PFSK-1 (cell line): ENCODE data around the gene ETV4.

ENCODE experiments used
- FOXP2 ChIP-seq: optimal IDR thresholded peaks from 2 replicates; pipeline ENCODE3; 2011; ENCODE audit warnings: borderline replicate concordance, control low read depth, inconsistent platforms; ENCODE audit not compliant: insufficient read depth; ENCODE audit errors: extremely low read length, extremely low read depth
- POLR2AphosphoS5 ChIP-seq: IDR thresholded peaks from 2 replicates; pipeline ENCODE4 v1.6.1; 2012; ENCODE audit warnings: low read depth, mild to moderate bottlenecking, control low read depth, low read length, moderate library complexity
- REST ChIP-seq, 2 experiments: IDR thresholded peaks; 2 replicates each; pipeline versions ENCODE4 v1.6.1 to v1.8.0; 2011 to 2012; ENCODE audit warnings: low read depth in 2 of 2, low read length in 2 of 2, control low read depth in 1 of 2, inconsistent platforms in 1 of 2, mild to moderate bottlenecking in 1 of 2, moderate library complexity in 1 of 2; ENCODE audit not compliant: insufficient read depth in 1 of 2
- SIN3A ChIP-seq: IDR thresholded peaks from 2 replicates; pipeline ENCODE4 v1.6.1; 2012; ENCODE audit warnings: mild to moderate bottlenecking, low read length, moderate library complexity, borderline replicate concordance; ENCODE audit not compliant: insufficient read depth
- TAF1 ChIP-seq: IDR thresholded peaks from 2 replicates; pipeline ENCODE4 v1.6.1; 2012; ENCODE audit warnings: low read length, control low read depth, borderline replicate concordance; ENCODE audit not compliant: insufficient read depth

Gene ETV4

DNA sequence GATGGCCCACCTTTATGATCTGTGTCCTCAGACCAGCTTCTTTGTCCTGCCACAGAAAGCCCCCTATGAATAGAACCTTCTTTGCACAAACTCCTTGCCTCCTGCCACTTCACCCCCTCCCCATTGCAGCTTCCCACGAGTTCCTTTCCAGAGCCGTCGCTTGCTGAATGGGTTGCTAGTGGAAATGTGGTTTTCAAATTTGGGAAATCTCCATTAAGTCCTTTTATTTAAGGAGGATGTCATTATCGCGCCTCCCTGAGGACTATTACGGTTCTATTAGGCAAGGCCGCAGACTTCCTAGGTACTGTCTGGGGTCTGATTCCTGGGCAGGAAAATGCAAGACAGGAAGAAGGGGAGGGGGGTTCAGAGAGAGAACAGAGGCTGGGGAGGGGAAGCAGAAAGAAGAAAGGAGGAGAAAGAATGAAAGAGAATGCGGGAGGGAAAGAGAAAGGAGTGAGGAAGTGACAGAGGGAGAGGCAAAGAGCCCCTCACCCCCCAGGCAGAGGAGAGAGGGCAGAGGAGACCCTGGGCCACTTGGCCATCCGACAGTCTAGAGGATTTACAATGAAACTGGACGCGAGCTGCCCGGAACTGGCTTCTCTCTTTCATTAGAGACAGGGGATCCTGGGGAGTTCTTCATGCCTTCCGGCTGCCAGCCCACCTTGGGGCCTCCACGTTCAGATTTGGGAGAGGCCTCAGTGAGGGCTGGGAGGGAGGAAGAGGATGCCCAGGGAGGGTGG is 31.7 kb upstream of the ETV4 start:
- TF ChIP-seq SIN3A (no peak), FOXP2 (no peak), REST (IDR thresholded peaks at IDR 0.05; ENCODE audit: insufficient read depth in 1 of 2, low read depth in 2 of 2, low read length in 2 of 2) (no peak), POLR2AphosphoS5 (no peak), TAF1 (no peak)

DNA sequence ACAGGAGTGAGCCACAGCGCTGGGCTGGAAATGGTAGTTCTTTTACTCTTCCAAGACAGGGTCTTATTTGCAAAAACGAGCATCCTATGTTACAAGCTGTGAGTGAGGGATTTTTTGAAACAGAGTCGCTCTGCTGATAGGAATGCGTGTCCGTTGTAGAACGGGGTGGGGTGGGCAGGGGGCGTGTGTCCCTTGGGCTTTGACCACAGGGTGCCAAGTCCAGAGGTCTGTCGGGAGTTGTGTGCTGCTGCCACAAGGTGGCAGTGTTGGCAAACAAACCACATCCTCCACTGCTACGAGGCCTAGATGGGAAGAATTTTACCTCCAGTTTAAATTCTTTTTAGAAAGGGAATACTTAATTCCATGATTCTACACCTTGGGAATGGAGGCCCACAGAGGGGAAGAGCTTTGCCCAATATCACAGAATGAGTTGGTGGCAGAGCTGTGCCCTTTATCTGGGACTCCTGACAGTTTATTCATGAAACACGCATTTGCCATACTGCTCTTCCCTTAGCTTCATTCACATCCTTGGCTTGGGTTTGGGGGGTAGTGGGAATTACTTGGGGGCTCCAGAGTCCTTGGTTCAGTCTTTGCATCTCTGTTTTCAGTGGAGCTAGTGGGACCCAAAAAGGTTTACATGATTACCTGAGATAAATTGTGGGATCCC is 30.6 kb upstream of the ETV4 start:
- no peak for TF ChIP-seq REST (IDR thresholded peaks at IDR 0.05; ENCODE audit: insufficient read depth in 1 of 2, low read depth in 2 of 2, low read length in 2 of 2)
- TF ChIP-seq SIN3A: no peak
- TF ChIP-seq TAF1: no peak
- TF ChIP-seq FOXP2: no peak
- no peak for TF ChIP-seq POLR2AphosphoS5

DNA sequence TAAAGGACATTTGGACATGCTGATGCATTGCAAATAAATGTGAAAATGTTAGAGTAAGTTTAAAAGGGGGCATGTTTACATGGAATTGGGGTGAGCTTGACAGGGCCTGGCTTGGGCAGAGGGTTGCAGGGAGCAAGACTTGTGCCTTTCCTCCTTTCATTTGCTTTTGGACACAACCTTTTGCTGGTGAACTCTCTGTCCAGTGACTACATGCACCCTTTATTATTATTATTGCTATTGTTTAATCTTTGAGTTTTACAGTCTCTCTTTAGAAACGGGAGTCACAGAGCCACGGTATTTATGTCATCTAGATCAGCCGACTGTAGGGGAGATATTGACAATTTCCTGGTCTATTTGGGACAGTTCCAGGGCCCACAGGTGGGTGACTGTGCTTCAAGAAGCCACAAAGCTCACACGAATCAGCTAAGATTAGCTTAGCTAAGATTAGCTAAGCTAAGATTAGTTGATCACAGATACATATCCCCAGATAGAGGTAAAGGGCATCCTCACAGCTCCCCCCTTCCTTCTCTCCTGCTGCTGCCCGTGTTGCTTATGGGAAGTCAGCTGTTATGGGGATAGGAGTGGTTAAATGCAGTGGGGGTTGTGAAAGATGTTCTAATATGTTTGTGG is 28.9 kb upstream of the ETV4 start:
- TF ChIP-seq REST (IDR thresholded peaks at IDR 0.05; ENCODE audit: insufficient read depth in 1 of 2, low read depth in 2 of 2, low read length in 2 of 2): no peak
- no peak for TF ChIP-seq POLR2AphosphoS5
- no peak for TF ChIP-seq TAF1
- TF ChIP-seq SIN3A: no peak
- no peak for TF ChIP-seq FOXP2

DNA sequence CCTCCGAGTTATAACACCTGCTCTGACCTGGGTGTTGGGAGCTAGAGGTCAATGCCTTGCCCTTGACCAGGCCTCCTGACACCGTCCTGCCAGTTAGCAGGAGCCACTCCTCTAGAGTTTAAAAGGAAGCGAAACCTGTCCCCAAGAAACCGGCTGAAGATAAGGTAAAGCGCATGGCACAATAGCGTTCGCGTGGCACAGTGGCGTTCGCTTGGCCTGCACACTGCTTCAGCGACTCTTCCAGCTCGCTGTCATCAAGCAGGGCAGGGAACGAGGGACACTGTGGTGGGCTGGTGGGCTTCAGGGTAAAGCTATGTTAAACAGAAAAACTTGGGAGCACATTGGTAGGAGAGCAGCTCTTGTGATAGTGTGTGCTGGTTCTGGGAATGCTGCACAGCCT is 28.2 kb upstream of the ETV4 start:
- no peak for TF ChIP-seq POLR2AphosphoS5
- TF ChIP-seq REST (IDR thresholded peaks at IDR 0.05; ENCODE audit: insufficient read depth in 1 of 2, low read depth in 2 of 2, low read length in 2 of 2): no peak
- TF ChIP-seq SIN3A: no peak
- no peak for TF ChIP-seq TAF1
- TF ChIP-seq FOXP2: no peak
